C4-2B (cell line): ENCODE results near the gene PRRT1.

Experiments used
- CTCF ChIP-seq: fragments of 450-650 bp; conservative IDR thresholded peaks from 2 replicates; pipeline ENCODE4 v1.5.1; 2017; ENCODE audit warnings: mild to moderate bottlenecking
- ZFX ChIP-seq: fragments of 450-650 bp; IDR thresholded peaks from 2 replicates; pipeline ENCODE4 v1.6.1; 2017

GRCh38 chr6:32131439-32131948 lies 20.2 kb downstream of the PRRT1 start:
- TF ChIP-seq CTCF = no peak
- no peak for TF ChIP-seq ZFX
